Measurements from ENCODE around the gene CERS6. TPM values are rescaled to one million over a fixed set of nuclear protein-coding genes. Genes with fewer than 3 reads are reported as not detected.
"Not testable (repeated sequence)": the region's sequence is repeated elsewhere in the genome, so short reads cannot be mapped to it uniquely, and the experiment has no call there.

The CERS6 gene
- total RNA-seq, 1 donor from 2014 or later: 36.4 TPM

DNA sequence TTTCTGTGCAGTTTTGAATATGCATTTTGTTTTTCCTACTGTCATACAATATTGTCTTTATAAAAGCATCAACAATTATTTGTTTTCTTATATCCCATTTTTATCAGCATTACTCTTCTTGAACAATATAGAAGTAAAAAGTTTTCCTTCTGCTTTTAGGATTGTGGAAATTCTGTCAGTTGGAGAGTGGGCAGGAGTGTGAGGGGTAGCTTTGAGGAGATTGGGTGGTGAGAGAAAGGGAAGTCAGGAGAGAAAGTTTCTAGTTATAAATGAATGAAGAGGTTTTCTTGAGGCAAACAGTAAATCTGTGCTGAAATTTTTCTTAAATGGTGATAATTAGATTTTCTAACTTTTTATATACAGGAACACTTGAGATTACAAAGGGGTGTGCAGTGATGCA is 194.7 kb downstream of the CERS6 start:
- TF ChIP-seq, protein P1, sequence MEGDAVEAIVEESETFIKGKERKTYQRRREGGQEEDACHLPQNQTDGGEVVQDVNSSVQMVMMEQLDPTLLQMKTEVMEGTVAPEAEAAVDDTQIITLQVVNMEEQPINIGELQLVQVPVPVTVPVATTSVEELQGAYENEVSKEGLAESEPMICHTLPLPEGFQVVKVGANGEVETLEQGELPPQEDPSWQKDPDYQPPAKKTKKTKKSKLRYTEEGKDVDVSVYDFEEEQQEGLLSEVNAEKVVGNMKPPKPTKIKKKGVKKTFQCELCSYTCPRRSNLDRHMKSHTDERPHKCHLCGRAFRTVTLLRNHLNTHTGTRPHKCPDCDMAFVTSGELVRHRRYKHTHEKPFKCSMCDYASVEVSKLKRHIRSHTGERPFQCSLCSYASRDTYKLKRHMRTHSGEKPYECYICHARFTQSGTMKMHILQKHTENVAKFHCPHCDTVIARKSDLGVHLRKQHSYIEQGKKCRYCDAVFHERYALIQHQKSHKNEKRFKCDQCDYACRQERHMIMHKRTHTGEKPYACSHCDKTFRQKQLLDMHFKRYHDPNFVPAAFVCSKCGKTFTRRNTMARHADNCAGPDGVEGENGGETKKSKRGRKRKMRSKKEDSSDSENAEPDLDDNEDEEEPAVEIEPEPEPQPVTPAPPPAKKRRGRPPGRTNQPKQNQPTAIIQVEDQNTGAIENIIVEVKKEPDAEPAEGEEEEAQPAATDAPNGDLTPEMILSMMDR (IDR thresholded peaks at IDR 0.05; ENCODE audit: unreplicated experiment): no peak
- Mint-ChIP-seq H3K4me3 (ENCODE audit: unreplicated experiment) (no peak overlapping the region), H3K4me1 (ENCODE audit: unreplicated experiment) (peaks cover 8% of the 10 kb centered on the region), H3K36me3 (ENCODE audit: low read depth, unreplicated experiment) (peaks cover 1% of the 10 kb centered on the region), H3K9me3 (ENCODE audit: unreplicated experiment) (no peaks in the 10 kb centered on the region), H3K27me3 (ENCODE audit: unreplicated experiment) (peaks cover 4% of the 10 kb centered on the region), H3K27ac (ENCODE audit: unreplicated experiment) (no peak overlapping the region)
- DNase-seq (ENCODE audit: low spot score): no peak

- Mint-ChIP-seq H3K27me3 (ENCODE audit: unreplicated experiment) (peaks cover 4% of the 10 kb centered on the region), H3K9me3 (ENCODE audit: unreplicated experiment) (no peaks in the 10 kb centered on the region), H3K36me3 (ENCODE audit: low read depth, unreplicated experiment) (peaks cover 6% of the 10 kb centered on the region), H3K27ac (ENCODE audit: unreplicated experiment) (no peak overlapping the region), H3K4me3 (ENCODE audit: unreplicated experiment) (no peak overlapping the region), H3K4me1 (ENCODE audit: unreplicated experiment) (peaks cover 8% of the 10 kb centered on the region)
- TF ChIP-seq, protein P1 (IDR thresholded peaks at IDR 0.05; ENCODE audit: unreplicated experiment): no peak
- DNase-seq (ENCODE audit: low spot score): no peak
Observed at GRCh38 chr2:168652997-168653921, 197.2 kb downstream of the CERS6 start.

DNA sequence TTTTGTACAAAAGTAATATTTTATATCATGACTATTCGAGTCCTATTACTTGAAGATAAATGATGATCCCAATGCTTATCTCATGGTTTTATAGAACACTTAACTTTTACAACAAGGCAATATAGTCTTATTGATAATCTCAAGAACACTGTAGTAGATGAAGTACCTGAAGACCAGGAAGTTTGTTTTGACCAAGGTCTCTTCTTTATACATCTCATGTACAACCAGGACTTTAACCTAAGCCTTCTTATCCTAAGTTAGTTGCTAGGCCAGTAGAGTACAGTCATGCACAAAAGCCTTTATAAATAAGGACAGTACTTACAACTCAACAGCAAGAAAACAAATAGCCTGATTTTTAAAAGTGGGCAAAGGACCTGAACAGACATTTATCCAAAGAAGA is 198.6 kb downstream of the CERS6 start:
- Mint-ChIP-seq H3K4me3 (ENCODE audit: unreplicated experiment) (no peak overlapping the region), H3K27me3 (ENCODE audit: unreplicated experiment) (peaks cover 2% of the 10 kb centered on the region), H3K27ac (ENCODE audit: unreplicated experiment) (no peak overlapping the region), H3K36me3 (ENCODE audit: low read depth, unreplicated experiment) (peaks cover 6% of the 10 kb centered on the region), H3K4me1 (ENCODE audit: unreplicated experiment) (peaks cover 5% of the 10 kb centered on the region), H3K9me3 (ENCODE audit: unreplicated experiment) (no peaks in the 10 kb centered on the region)
- TF ChIP-seq, protein P1 (IDR thresholded peaks at IDR 0.05; ENCODE audit: unreplicated experiment): no peak
- no peak for DNase-seq (ENCODE audit: low spot score)

DNA sequence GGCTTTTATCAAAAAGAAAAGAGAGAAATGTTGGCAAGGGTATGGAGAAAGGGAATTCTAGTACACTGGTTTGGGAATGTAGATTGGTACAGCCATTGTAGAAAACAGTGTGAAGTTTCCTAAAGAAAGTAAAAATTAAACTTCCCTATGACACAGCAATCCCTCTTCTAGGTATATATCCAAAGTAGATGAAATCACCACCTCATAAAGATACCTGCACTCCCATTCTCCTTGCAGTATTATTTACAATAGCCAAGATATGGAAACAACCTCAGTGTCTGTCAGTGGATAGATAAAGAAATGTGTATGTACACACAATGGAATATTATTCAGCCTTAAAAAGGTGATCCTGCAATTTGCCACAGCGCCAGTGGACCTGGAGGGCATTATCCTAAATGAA is 199.1 kb downstream of the CERS6 start:
- Mint-ChIP-seq H3K27ac (ENCODE audit: unreplicated experiment) (no peak overlapping the region), H3K4me3 (ENCODE audit: unreplicated experiment) (no peak overlapping the region), H3K27me3 (ENCODE audit: unreplicated experiment) (peaks cover 2% of the 10 kb centered on the region), H3K36me3 (ENCODE audit: low read depth, unreplicated experiment) (peaks cover 6% of the 10 kb centered on the region), H3K4me1 (ENCODE audit: unreplicated experiment) (peaks cover 1% of the 10 kb centered on the region), H3K9me3 (ENCODE audit: unreplicated experiment) (no peaks in the 10 kb centered on the region)
- DNase-seq (ENCODE audit: low spot score): no peak
- TF ChIP-seq, protein P1 (IDR thresholded peaks at IDR 0.05; ENCODE audit: unreplicated experiment): no peak

DNA sequence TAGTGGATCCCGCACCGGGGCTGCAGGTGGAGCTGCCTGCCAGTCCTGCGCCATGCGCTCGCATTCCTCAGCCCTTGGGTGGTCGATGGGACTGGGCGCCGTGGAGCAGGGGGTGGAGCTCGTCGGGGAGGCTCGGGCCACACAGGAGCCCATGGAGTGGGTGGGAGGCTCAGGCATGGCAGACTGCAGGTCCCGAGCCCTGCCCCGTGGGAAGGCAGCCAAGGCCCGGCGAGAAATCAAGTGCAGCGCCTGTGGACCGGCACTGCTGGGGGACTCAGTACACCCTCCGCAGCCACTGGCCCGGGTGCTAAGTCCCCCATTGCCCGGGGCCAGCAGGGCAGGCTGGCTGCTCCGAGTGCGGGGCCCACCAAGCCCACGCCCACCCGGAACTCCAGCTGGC is 201.3 kb downstream of the CERS6 start:
- not testable (repeated sequence) for H3K9me3 Mint-ChIP-seq (ENCODE audit: unreplicated experiment); H3K27ac Mint-ChIP-seq (ENCODE audit: unreplicated experiment); H3K36me3 Mint-ChIP-seq (ENCODE audit: low read depth, unreplicated experiment); H3K4me3 Mint-ChIP-seq (ENCODE audit: unreplicated experiment); H3K27me3 Mint-ChIP-seq (ENCODE audit: unreplicated experiment); DNase-seq (ENCODE audit: low spot score); H3K4me1 Mint-ChIP-seq (ENCODE audit: unreplicated experiment)

Measured in endothelial cell (in vitro differentiated cells).